Neuronal stem cell (in vitro differentiated cells): ENCODE results near the gene BPIFA1.

Experiments
- DNase-seq: peaks from one replicate; pipeline ENCODE4 v3.0.0-alpha.2; 2013; ENCODE audit warnings: low spot score
- H2AFZ ChIP-seq: one replicate; pipeline ENCODE4 v1.6.1; 2013; ENCODE audit warnings: mild to moderate bottlenecking, low read length, inconsistent platforms
- H2AK5ac ChIP-seq: 2 replicates; pipeline ENCODE4 v1.6.1; 2013; ENCODE audit warnings: low read depth, mild to moderate bottlenecking, inconsistent platforms, low read length, moderate library complexity, mixed read lengths
- H2BK120ac ChIP-seq: 2 replicates; pipeline ENCODE4 v1.6.1; 2013; ENCODE audit warnings: low read depth, mild to moderate bottlenecking, inconsistent platforms, low read length, moderate library complexity, mixed read lengths
- H2BK12ac ChIP-seq: one replicate; pipeline ENCODE4 v1.6.1; 2013; ENCODE audit warnings: low read length, inconsistent platforms
- H2BK15ac ChIP-seq: 2 replicates; pipeline ENCODE4 v1.6.1; 2013; ENCODE audit warnings: mild to moderate bottlenecking, low read length, inconsistent platforms, mixed read lengths
- H2BK5ac ChIP-seq: one replicate; pipeline ENCODE4 v1.6.1; 2013; ENCODE audit warnings: inconsistent platforms, mild to moderate bottlenecking, low read length, moderate library complexity
- H3K14ac ChIP-seq: one replicate; pipeline ENCODE4 v1.6.1; 2013; ENCODE audit warnings: low read length, inconsistent platforms
- H3K18ac ChIP-seq: 2 replicates; pipeline ENCODE4 v1.6.1; 2013; ENCODE audit warnings: low read length, inconsistent platforms
- H3K23ac ChIP-seq: 2 replicates; pipeline ENCODE4 v1.6.1; 2013; ENCODE audit warnings: low read depth, mild to moderate bottlenecking, mixed read lengths, low read length, inconsistent platforms; ENCODE audit not compliant: poor library complexity
- H3K27ac ChIP-seq: replicated peaks from 3 replicates; pipeline ENCODE4 v1.5.1; 2013; ENCODE audit warnings: low read length, inconsistent platforms
- H3K27me3 ChIP-seq, 3 experiments: 2 replicates each; pipeline ENCODE4 v1.6.1; 2013; ENCODE audit warnings: low read length in 3 of 3, mild to moderate bottlenecking in 2 of 3, inconsistent platforms in 1 of 3, low read depth in 1 of 3, mixed read lengths in 1 of 3, moderate library complexity in 1 of 3; ENCODE audit not compliant: control insufficient read depth in 3 of 3, insufficient read depth in 3 of 3
- H3K36me3 ChIP-seq, 2 donors: replicated peaks in 1 of 2; 2 replicates each; pipeline ENCODE4 v1.6.1; 2013; ENCODE audit warnings: low read length in 2 of 2; ENCODE audit not compliant: control insufficient read depth in 2 of 2, insufficient read depth in 2 of 2
- H3K4ac ChIP-seq: 2 replicates; pipeline ENCODE4 v1.6.1; 2013; ENCODE audit warnings: inconsistent platforms, mild to moderate bottlenecking, low read length, moderate library complexity
- H3K4me1 ChIP-seq, 2 donors: 1 replicate in 1 of 2; 2 replicates in 1 of 2; pipeline ENCODE4 v1.6.1; 2013; ENCODE audit warnings: low read length in 2 of 2, low read depth in 1 of 2; ENCODE audit not compliant: control insufficient read depth in 2 of 2, insufficient read depth in 1 of 2
- H3K4me2 ChIP-seq: one replicate; pipeline ENCODE4 v1.6.1; 2013; ENCODE audit warnings: mild to moderate bottlenecking, low read length, inconsistent platforms; ENCODE audit not compliant: insufficient read depth, poor library complexity, severe bottlenecking
- H3K4me3 ChIP-seq, 2 donors: 2 replicates each; pipeline ENCODE4 v1.5.1; 2013; ENCODE audit warnings: low read length in 2 of 2, mild to moderate bottlenecking in 2 of 2, inconsistent platforms in 1 of 2, moderate library complexity in 1 of 2
- H3K79me1 ChIP-seq: one replicate; pipeline ENCODE4 v1.6.1; 2013; ENCODE audit warnings: low read depth, mild to moderate bottlenecking, inconsistent platforms, low read length, moderate library complexity
- H3K9ac ChIP-seq: one replicate; pipeline ENCODE4 v1.6.1; 2013; ENCODE audit warnings: mild to moderate bottlenecking, low read depth, low read length, inconsistent platforms; ENCODE audit not compliant: poor library complexity
- H3K9me3 ChIP-seq, 2 donors: replicated peaks in 1 of 2; 2 replicates each; pipeline versions ENCODE3 to v1.6.1; 2013; ENCODE audit warnings: low read length in 2 of 2, mild to moderate bottlenecking in 2 of 2, inconsistent platforms in 1 of 2, low read depth in 1 of 2, mixed read lengths in 1 of 2, moderate library complexity in 1 of 2; ENCODE audit not compliant: control insufficient read depth in 2 of 2, insufficient read depth in 1 of 2
- H4K8ac ChIP-seq: one replicate; pipeline ENCODE4 v1.6.1; 2013; ENCODE audit warnings: low read depth, mild to moderate bottlenecking, inconsistent platforms, low read length, moderate library complexity
- H4K91ac ChIP-seq: one replicate; pipeline ENCODE4 v1.6.1; 2013; ENCODE audit warnings: low read length, low read depth, mild to moderate bottlenecking, inconsistent platforms; ENCODE audit not compliant: poor library complexity
- WGBS, 2 donors: extraction: QIAGEN DNeasy Blood & Tissue Kit; methylation state at CpG; one replicate each; pipeline ENCODE4 v1.1.7; 2013; ENCODE audit warnings: missing lambda C conversion rate in 2 of 2, mixed read lengths in 1 of 2; ENCODE audit not compliant: insufficient read length in 2 of 2, insufficient replicate concordance in 1 of 2; ENCODE audit errors: extremely low coverage in 2 of 2; 5-methylcytosine and 5-hydroxymethylcytosine counted together

The BPIFA1 gene

GRCh38 chr20:33232486-33233072 is 3.2 kb upstream of the BPIFA1 start:
- no peak overlapping the region for H2BK12ac ChIP-seq
- no peaks in the 10 kb centered on the region for H3K36me3 ChIP-seq
- no peak overlapping the region for H4K8ac ChIP-seq
- no peaks in the 10 kb centered on the region for H3K79me1 ChIP-seq
- no peak overlapping the region for H3K27ac ChIP-seq
- no peak overlapping the region for H3K18ac ChIP-seq
- no peak overlapping the region for H2AFZ ChIP-seq
- no peak overlapping the region for H2BK15ac ChIP-seq
- no peak overlapping the region for H2BK5ac ChIP-seq
- H3K9me3 ChIP-seq: no peaks in the 10 kb centered on the region
- H3K4me3 ChIP-seq: no peak overlapping the region
- WGBS, 2 donors: no CpG with 5 or more reads among the region's 2 CpGs
- peaks cover 0 to 3% of the 10 kb centered on the region in 2 donors for H3K4me1 ChIP-seq
- no peak for DNase-seq
- no peak overlapping the region for H2BK120ac ChIP-seq
- no peak overlapping the region for H3K14ac ChIP-seq
- H3K23ac ChIP-seq: no peak overlapping the region
- H2AK5ac ChIP-seq: no peak overlapping the region
- no peak overlapping the region for H4K91ac ChIP-seq
- peaks cover 0 to 9% (median 0%) of the 10 kb centered on the region in 3 experiments for H3K27me3 ChIP-seq
- H3K4me2 ChIP-seq: no peak overlapping the region
- no peak overlapping the region for H3K9ac ChIP-seq
- H3K4ac ChIP-seq: no peak overlapping the region

DNA sequence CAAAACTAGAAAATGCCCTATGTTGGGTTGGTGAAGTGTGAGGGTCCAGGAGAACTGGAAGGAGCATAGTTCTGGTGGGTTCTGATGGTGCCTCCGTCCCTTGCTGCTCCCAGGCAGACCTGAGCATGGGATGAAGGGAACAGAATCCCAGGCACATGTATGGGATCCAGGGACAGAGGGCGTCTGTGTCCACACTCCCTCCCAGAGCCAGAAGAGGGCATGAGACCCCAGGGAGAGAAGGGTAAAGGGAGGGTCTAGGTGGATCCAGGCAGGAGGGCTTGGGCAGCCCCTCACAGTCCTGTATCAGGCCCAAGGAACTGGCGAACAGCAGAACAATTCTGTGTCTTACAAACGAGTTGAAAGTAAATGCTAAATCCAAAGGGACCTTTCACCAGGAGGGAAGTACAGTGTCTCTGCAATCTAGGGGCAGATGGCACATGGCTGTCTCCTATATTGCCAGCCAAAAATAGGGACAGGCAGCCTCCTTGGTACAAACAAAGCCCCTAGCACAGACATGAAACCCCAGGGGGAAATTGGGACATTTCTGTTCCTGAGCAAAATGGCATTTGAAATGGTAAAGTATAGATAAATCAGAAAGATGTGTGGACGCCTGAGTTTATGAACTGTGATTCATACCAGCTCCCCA is 2.5 kb upstream of the BPIFA1 start:
- Histone ChIP-seq H2AK5ac (no peak overlapping the region), H3K4ac (no peak overlapping the region), H3K36me3 (no peaks in the 10 kb centered on the region), H3K23ac (no peak overlapping the region), H2AFZ (no peak overlapping the region), H4K91ac (no peak overlapping the region), H2BK120ac (no peak overlapping the region), H3K27ac (no peak overlapping the region), H2BK5ac (no peak overlapping the region), H3K4me1 (peaks cover 0 to 3% of the 10 kb centered on the region in 2 donors), H3K14ac (no peak overlapping the region), H3K9ac (no peak overlapping the region), H2BK15ac (no peak overlapping the region), H4K8ac (no peak overlapping the region), H3K79me1 (no peaks in the 10 kb centered on the region), H3K4me3 (no peak overlapping the region), H3K4me2 (no peak overlapping the region), H3K9me3 (no peaks in the 10 kb centered on the region), H3K27me3 (peaks cover 0 to 9% (median 0%) of the 10 kb centered on the region in 3 experiments), H3K18ac (no peak overlapping the region), H2BK12ac (no peak overlapping the region)
- DNase-seq: no peak
- no CpG with 5 or more reads among the region's 5 CpGs for WGBS, 2 donors

DNA sequence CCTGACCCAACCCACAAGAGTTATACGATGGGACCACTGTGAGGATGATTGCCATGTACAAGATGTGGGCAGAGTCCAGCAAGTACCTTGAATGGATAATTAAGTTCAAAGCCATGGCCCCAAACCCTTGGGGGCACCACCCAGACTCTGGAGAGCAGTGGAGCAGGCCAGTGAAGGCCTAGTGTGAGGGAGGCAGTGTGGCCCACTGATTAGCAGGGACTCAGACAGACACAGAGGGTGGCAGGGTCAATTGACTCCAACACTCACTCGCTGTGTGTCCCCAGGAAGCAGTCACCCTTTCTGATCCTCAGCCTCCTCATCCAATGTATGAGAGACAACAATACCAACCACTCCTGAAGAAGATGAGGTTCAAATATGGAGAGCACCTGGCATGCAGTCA is 1.7 kb upstream of the BPIFA1 start:
- no peak for DNase-seq
- Histone ChIP-seq H3K4me3 (peak overlapping the region in 1 of 2 donors; percentile 52), H3K36me3 (no peaks in the 10 kb centered on the region), H3K9ac (no peak overlapping the region), H3K4ac (no peak overlapping the region), H2AFZ (no peak overlapping the region), H3K18ac (no peak overlapping the region), H2BK15ac (no peak overlapping the region), H4K8ac (no peak overlapping the region), H3K79me1 (no peaks in the 10 kb centered on the region), H3K9me3 (no peaks in the 10 kb centered on the region), H3K4me2 (no peak overlapping the region), H3K14ac (no peak overlapping the region), H3K23ac (no peak overlapping the region), H2BK120ac (no peak overlapping the region), H2BK12ac (no peak overlapping the region), H3K27ac (no peak overlapping the region), H2BK5ac (no peak overlapping the region), H3K27me3 (peaks cover 0 to 9% (median 0%) of the 10 kb centered on the region in 3 experiments), H2AK5ac (no peak overlapping the region), H4K91ac (no peak overlapping the region), H3K4me1 (peaks cover 0 to 3% of the 10 kb centered on the region in 2 donors)
- no CpG with 5 or more reads among the region's 2 CpGs for WGBS, 2 donors

DNA sequence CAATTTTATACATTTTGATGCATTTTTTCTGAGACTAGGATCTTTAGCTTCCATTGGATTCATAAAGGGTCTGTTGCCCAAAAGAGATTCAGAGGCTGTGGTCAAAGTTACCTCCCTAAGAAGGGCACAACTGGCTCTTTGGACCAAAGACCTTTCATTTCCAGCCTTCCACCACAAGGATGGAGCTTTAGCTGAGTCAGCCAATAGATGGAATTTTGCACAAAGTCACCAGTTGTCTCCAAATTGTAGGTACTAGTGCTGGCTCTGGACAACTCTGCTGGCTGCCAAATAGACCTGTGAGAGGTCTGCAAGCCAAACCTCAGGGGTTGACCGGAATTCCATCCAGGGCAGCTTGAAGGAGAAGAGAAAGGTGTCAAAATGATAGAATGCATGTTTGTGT is 555 bp downstream of the BPIFA1 start:
- H3K9ac ChIP-seq: no peak overlapping the region
- no peaks in the 10 kb centered on the region for H3K9me3 ChIP-seq
- no peak overlapping the region for H3K4me2 ChIP-seq
- H2AK5ac ChIP-seq: no peak overlapping the region
- no peak overlapping the region for H2BK5ac ChIP-seq
- no peaks in the 10 kb centered on the region for H3K36me3 ChIP-seq
- no peak overlapping the region for H3K4me3 ChIP-seq
- no peak overlapping the region for H4K91ac ChIP-seq
- no peak overlapping the region for H2BK120ac ChIP-seq
- no peak overlapping the region for H2BK15ac ChIP-seq
- H3K18ac ChIP-seq: no peak overlapping the region
- WGBS, 2 donors: no CpG with 5 or more reads among the region's 1 CpG
- H4K8ac ChIP-seq: no peak overlapping the region
- DNase-seq: no peak
- H3K23ac ChIP-seq: no peak overlapping the region
- no peak overlapping the region for H3K4ac ChIP-seq
- no peaks in the 10 kb centered on the region for H3K4me1 ChIP-seq
- peaks cover 0 to 8% (median 0%) of the 10 kb centered on the region in 3 experiments for H3K27me3 ChIP-seq
- no peaks in the 10 kb centered on the region for H3K79me1 ChIP-seq
- no peak overlapping the region for H3K27ac ChIP-seq
- H2AFZ ChIP-seq: no peak overlapping the region
- no peak overlapping the region for H2BK12ac ChIP-seq
- H3K14ac ChIP-seq: no peak overlapping the region
